Activated T-cell treated with anti-CD3 and anti-CD28 coated beads, Interleukin-2, amount 50 U/mL, for 48 hours (primary cell): ENCODE data around the gene ENTPD3.

Experiments used
- DNase-seq, 2 experiments: peaks; one replicate each; pipeline ENCODE4 v3.0.0-alpha.2; 2020

Gene ENTPD3, protein sequence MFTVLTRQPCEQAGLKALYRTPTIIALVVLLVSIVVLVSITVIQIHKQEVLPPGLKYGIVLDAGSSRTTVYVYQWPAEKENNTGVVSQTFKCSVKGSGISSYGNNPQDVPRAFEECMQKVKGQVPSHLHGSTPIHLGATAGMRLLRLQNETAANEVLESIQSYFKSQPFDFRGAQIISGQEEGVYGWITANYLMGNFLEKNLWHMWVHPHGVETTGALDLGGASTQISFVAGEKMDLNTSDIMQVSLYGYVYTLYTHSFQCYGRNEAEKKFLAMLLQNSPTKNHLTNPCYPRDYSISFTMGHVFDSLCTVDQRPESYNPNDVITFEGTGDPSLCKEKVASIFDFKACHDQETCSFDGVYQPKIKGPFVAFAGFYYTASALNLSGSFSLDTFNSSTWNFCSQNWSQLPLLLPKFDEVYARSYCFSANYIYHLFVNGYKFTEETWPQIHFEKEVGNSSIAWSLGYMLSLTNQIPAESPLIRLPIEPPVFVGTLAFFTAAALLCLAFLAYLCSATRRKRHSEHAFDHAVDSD

DNA sequence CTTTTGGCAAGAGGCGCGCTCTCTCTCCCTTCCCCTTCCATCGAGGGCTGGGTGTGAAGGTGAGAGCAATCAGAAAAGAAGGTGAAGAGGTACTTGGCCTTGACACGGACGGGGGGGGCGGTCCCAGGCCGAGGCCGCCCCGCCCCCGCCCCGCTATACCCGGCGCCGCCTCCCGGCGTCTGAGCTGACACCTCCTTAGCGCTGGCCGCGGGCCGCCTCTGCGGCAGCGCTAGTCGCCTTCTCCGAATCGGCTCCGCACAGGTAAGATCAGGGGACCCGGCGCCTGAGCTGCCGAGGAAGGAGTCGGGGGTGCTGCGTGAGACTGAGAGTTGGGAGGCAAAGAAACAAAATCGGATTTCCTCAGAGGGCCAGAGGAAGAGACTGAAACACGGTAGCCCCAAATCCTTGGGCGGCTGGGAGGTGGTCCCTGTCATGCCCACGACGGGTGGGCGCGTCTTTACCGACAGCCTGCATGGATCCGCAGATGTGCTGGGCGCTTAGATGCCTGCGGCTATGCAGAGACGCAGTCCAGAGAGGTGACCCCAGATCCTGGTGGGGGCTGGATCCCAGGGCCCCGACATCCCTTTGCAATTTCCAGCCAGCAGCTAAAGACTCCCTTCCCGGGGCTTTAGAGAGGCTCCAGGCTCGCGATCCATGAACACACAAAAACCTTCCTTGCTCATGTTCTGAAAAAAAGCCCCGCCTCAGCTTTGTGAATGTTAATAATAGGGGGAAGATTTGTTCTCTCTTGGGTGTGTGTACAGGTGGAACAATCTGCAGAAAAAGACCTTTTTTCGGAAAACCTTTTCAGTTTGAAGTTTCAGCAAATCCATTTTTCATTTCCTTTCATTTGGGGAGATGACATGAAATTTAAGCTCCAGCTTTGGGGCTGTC, at the start of gene ENTPD3:
ENTPD3 (plus strand) TSS at position 184 of the 894 bp plus-strand sequence. CDS start 874 bp downstream, outside the sequence.
- peak; percentile 51 to 68 for DNase-seq

DNA sequence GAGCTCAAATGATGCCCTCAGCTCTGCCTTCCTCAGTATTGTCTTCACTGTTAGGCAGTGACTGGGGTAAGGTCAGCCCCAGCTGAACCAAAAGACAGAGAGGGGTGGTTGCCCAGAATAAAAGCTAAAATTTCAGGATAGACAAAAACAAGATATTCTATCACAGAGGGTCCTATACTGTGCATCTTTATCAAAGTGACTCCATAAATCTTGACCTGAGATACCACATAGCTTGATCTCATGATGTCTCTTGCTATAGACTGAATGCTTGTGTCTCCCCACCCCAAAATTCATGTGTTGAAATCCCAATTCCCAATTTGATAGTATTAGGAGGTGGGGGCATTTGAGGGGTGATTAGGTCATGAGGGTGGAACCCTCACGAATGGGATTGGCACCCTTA, 47.1 kb upstream of the ENTPD3 start:
- no peak for DNase-seq

DNA sequence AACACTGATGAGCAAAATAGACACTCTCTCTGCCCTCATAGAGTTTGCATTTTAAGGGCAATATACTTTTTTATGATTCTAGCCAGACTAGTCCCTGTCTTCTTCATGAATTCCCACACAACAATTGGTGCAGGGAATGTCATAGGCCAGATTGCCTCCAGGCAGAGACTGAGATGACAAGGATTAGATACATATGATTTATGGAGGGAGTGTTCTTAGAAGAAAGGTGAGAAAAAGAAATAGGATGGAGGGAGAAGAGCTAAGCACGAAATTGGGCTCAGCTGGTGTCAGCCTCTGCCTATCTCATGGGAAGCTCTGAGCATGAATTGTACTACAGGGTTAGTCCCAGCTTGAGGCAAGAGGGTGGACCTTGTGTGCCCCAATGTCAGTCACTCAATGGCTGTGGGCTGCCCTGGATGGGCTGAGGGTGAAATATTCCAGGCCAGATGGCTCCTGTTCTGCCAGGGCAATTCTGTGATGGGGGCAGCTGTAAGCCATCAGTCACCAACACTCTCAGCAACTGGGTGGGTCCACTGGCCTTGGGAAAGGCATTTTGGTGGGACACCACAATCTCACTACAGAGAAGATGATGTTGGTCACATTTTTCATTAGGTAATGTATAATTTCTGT, 46.3 kb upstream of the ENTPD3 start:
- DNase-seq, result no peak

DNA sequence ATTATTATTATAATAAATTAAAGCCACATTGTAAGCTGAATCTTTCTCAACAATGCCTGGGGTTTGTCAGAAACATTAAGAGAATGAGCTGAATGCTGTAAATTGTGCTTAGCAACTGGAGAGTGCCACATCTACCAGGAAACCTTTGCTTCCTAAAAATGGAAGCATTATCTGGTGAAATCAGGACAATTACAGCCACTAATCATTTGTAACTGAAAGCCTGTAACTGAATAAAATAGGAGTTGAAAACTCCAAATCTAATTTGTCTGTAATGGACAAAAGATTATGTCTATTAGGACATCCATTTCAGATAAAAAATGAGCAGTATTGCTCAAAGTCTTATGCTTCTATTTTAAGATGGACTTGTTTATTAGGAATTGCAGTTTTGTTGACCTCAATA, 45.3 kb upstream of the ENTPD3 start:
- DNase-seq, result no peak

DNA sequence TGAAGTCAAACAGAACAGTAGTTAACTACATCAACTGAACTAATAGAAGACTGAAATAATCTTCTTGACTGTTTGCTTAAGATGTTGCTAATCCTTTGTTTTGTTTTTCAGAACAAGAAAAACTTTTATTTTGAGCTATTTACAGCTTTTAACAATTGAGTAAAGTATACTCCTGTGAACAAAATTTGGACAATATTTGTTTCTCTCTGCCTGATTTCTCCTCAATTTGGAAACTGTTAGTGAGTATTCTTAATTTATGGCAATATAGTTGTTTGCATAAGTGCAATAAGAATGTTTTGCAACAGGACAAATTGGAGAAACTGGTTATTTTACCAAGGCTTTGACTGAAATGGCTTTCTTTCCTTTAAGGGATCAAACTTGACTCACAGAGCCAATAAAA, 36.5 kb upstream of the ENTPD3 start:
- no peak for DNase-seq

DNA sequence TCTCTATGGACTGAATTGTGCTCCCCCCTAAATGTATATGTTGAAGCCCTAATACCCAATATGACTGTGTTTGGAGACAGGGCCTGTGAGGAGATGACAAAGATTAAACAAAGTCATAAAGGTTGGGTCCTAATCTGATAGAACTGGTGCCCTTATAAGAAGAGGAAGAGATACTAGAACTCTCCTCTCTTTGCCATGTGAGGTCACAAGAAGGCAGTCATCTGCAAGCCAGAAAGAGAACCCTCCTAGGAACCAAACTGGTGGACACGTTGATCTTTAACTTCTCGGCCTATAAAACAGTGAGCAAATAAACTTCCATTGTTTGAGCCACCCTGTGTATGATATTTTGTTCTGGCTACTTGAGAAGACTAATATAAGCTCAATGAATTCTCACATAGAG, 31.6 kb upstream of the ENTPD3 start:
- DNase-seq, result no peak

DNA sequence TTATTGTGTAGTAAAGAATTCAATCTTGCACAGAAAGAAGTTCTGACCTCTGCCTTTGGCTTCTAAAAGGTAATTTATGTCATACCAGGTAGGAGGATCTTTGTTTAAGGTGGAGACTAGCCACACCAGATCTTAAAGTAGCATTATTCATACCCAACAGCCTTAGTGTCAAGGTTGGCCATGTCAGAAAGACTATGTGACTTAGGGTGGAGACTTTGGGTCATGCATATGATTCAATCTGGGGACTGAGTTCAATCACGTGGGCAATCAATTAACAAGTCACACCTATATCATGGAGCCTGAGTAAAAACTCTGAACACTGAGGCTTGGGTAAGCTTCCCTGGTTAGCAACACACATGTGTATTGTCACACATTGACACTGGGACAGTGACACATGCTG, 28.5 kb upstream of the ENTPD3 start:
- DNase-seq, result no peak

DNA sequence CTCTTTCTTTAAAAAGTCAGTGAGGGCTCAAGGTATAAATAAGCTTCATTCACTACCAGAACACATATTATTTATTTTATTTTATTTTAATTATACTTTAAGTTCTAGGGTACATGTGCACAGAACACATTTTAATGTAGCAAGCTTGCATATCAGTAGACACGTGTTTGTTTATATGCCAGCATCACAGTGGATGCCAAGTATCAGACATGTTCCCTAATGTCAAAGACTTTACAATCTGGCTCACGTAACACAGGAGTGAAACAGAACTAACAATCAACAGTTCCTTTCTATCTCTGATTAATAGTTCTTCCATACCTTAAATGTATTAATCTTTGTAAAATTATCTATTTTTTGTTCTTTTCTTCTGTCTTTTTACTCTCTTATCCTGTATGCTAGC, 23.3 kb upstream of the ENTPD3 start:
- no peak for DNase-seq

DNA sequence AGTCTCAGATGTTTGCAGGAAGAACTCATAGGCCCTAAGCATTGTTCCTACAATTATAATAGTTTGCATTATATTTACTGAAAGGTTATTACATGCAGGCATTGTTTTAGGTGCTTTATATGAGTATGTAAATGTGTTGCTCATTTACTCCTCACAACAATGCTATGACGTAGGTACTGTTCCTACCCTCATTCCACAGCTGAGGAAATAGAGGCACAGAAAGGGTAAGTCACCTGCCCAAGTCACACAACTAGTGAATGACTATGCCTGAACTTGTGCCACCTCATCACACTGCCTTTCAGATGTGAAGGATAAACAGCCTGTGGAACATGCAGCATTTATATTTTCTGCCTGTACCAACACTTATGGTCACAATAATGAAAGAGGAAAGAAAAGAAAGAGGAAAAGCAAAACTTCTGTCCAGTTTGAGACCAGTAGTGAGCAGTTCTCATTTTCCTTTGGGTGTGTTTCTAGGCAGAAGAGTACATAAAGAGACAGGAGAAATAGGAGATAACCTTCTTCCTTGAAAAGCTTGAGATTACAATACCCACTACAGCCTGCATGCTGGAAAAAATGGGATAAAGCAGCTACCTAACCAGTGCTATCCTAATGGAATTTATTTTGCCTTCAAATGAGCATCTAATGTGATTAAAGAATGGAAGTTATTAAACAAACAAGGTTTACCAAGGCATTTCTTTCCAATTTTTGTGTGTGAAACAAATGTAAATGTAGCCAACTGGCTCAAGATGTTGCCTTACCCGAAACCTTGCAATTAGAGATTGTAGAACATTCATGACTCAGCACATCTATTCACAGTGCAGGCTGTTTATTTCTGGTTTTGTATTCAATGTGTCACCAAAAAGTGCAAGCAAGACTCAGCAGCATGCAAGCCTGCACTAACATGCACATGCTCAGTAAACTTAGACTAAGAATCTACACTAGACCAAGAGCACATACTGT, 20.5 kb upstream of the ENTPD3 start:
- no peak for DNase-seq

DNA sequence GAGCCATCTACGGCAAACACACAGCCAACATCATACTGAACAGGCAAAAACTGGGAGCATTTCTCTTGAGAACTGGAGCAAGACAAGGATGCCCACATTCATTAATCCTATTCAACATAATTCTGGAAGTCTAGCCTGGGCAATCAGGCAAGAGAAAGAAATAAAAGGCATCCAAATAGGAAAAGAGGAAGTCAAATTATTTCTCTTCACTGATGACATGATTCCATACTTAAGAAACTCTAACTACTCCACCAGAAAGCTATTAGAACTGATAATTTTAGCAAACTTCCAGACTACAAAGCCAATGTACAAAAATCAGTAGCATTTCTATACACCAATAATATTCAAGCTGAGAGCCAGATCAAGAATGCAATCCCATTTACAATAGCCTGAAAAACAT, 17.3 kb upstream of the ENTPD3 start:
- no peak for DNase-seq

DNA sequence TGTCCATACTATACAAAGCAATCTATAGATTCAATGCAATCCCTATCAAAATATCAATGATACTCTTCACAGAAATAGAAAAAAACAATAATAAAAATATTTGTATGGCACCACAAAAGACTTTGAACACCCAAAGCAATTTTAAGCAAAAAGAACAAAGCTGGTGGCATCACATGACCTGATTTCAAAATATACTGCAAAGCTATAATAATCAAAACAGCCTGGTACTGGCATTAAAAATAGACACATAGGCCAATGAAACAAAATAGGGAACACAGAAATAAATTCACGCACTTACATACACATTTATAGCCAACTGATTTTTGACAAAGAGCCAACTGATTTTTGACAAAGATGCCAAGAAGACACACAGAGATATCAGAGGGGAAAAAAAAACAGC, 9.2 kb upstream of the ENTPD3 start:
- no peak for DNase-seq

DNA sequence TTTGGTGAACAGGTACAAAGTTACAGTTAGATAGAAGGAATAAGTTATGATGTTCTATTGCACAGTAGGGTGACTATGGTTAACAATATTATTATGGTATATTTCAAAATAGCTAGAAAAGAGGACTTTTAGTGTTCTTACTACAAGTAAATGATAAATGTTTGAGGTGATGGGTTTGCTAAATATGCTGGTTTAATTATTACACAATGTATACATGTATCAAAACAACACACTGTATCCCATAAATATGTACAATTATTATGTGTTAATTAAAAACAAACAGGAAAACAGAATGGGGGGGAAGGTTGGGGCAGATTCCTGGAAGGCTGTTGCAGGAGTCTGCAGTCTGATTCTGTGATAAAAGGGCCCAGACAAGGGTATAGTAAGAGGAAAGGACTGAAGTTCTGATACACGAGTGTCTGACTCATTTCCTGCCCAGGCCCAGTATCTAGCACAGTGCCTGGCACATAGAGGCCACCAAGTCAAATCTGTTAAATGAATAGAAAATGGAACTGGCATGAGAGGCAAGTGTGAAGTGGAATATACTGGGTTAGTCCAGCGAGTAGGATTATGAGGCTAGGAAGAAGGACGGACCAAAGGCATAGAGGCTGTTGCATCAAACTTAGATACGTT, 7.2 kb upstream of the ENTPD3 start:
- no peak for DNase-seq

DNA sequence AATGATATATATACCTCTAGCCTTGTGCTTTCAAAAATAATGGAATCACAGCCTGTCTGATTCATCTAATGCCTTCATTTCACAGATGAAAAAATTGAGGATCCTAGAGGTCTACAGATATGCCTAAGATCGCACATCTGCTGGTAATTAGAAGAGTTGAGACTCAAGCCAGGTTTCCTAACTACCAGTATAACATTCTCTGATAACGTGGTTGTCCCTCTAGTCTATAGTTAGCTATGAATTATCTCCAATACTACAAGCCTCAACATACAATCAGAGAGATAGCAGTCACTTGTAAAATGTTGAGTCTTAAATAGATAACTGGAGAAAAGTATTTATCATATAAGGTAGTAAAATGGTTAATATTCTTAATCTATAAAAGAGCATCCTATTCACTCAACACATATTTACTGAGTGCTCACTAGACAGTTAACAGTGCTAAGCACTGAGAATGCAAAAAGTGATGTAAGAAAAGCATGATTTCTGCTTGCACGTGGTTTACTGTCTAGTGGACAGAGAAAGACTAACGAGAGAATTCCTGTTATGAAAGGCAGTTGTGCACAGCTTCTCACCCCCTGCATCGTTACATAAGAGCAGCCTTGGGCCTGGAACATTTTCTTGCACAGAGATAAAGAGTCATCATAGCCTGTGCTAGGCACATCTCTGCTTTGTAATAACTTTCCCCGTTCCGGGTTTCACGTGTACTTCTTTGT, 4.9 kb upstream of the ENTPD3 start:
- DNase-seq, result no peak

DNA sequence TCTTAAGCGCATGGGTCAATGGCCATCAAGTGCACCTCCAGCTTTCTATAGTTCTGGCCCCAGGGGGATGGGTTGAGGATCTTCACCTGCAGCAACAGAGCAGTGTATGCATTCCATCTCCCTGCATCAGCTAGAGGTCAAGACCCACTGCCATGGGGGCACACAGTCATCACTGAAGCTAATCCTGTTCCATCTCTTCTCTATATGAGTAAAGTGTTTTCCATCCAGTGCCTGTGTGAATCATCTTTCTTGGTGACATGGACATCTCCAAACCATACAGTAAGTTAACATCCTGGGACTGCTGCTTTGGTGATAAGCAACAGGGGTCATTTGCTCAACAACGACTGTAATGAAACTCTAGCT, 4.4 kb upstream of the ENTPD3 start:
- no peak for DNase-seq

DNA sequence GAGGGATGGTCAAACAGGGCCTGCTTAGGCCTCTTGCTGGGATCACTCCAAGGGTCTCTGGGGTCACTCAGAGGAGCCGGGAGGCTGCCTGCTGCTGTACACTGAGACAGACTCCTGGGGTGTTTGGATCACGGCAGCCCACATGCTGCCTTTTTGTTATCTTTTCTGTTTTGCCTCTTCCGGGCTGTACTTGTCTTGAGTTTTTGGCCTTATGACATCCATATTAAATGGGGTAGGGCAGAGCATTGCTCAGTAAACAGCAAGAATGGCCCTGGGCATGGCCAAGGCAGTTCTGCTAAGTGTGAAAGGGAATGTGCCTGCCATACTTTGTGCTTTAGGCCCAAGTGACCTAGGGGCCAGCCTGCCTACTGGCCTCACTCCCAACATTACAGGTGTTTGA, 771 bp upstream of the ENTPD3 start:
- DNase-seq, result no peak

DNA sequence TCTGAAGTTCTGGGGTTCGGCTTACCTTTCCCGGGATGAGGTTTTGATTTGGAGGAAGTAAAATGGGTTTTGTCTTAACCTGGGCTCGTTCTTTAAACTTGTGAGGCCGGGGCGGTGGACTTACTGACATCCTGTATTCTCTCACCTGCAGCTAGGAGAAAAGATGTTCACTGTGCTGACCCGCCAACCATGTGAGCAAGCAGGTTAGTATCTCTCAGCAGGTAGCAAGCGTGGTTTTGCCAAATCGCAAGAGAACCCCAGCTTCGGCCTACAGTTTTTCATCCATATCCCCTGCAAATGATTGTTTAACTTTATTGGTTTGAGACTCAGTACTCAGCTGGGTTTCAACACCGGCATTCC, 891 bp downstream of the ENTPD3 start:
- DNase-seq, result no peak

DNA sequence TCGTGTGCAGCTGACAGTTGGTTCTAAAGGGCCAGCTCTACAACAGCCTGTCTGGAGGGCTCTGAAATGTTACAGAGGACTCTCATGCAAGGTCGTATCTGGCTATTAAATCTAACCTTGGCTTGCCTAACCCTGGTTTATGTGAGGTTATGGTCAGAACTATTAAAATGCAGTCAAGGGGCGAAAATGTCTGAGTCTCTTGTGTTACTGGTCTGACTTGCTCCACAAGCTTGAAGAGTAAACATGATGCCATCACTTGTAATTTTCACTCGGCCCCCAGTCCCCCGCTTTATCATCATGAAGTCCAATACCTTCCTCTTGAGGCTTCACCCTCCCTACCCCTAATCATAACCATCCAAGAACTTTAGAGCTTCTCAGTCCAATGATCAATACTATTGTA, 9.4 kb downstream of the ENTPD3 start:
- DNase-seq, result no peak

DNA sequence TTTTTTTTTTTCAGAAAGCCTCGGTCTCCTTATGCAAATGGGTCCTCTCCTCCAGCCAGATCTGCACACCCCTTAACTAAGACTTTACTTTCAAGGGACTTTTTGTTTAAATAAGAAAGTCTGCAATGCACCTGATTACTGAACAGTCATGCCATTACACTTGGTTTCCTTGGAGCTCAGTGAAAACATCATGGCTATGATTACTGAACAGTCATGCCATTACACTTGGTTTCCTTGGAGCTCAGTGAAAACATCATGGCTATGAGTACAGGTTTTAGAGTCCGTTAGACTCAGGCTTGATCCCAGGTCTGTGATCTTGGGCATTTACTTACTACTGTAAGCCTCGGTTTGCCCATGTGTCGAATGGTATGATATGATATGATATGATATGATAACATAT, 10.1 kb downstream of the ENTPD3 start:
- no peak for DNase-seq

DNA sequence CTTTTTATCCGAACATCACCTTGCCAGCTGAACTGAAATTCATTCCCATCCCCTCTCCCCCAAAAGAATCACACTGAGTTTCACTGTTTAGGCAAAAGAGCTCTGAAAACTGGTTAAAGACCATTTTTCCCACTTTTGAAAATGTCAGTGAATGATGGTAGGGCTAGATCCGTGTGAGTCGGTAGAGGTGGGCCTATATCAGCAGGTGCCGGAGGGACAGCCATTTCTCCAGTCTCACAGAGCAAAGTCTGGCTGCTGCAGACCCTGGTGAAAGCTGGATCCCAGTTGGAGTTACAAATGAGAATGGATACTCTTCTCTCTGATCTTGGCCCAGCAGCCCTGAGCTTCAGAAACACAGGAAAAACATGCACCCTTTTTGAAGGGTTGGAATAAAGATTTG, 10.9 kb downstream of the ENTPD3 start:
- DNase-seq, result no peak

DNA sequence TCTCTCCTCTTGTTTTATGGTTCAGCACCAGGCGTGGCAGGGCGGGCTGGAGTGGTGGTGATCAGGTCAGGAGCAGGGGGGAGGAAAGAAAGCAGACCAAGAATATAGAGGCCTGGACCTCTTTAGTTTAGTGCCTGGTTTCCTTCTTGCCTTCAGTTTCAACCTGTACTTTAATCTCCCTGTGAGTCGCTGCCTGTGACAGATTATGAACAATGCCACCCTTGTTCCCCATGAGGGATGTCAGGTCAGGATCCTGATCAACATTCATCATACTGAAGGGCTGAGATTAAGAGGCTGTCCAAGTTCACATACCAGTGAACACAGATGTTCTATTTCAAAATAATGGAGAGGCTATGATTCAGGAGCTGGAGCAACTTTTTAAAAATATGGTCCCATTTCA, 11.4 kb downstream of the ENTPD3 start:
- DNase-seq, result no peak

DNA sequence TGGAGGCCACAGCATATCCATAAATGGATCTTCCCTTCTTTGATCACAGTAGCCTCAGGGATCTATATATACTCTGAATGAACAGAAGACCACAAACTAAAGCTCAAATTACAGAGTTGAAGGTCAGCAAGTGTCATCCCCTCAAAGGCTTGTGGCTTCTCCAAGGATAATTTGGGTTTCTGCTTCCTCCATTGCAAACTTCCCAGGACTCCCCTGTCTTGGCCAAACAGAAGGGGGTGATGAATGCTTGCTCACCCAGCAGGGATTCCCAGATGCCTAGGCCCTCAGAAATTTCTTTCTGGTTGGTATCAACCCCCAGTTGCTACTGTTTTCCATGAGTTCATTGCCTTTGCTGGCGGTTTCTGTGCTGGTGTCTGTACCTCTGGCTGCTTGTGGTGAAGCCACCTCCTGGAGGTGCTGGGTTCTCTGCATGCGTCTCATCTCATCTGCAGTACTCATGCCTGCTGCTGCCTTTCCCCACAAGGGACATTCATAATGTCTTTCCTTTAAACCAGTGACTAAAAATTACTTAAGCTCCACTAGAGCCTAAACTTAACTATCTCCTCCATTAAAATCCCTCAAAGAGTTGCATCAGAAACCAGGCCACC, 17.7 kb downstream of the ENTPD3 start:
- no peak for DNase-seq
